GM18498 (cell line): Measurements from ENCODE around the gene NTMT2.

Experiments
- ATAC-seq: cut with Tn5 transposase; IDR thresholded peaks from one replicate; pipeline ENCODE4 v1.9.1; 2021; ENCODE audit warnings: mild to moderate bottlenecking, moderate library complexity; ENCODE audit not compliant: unreplicated experiment

The NTMT2 gene

GRCh38 chr1:170205301-170205700 lies 59.5 kb downstream of the NTMT2 start:
- ATAC-seq: no peak

GRCh38 chr1:170209125-170209524 lies 63.4 kb downstream of the NTMT2 start:
- ATAC-seq: no peak

- ATAC-seq: no peak
Measured at GRCh38 chr1:170210142-170210541, 64.4 kb downstream of the NTMT2 start.

- no peak for ATAC-seq
Measured at GRCh38 chr1:170213596-170213995, 67.8 kb downstream of the NTMT2 start.

- ATAC-seq: peak; percentile 82
Measured at GRCh38 chr1:170214117-170215032, 68.6 kb downstream of the NTMT2 start.

GRCh38 chr1:170215072-170215885 lies 69.5 kb downstream of the NTMT2 start:
- no peak for ATAC-seq

GRCh38 chr1:170217517-170218256 lies 71.9 kb downstream of the NTMT2 start:
- no peak for ATAC-seq

- no peak for ATAC-seq
Measured at GRCh38 chr1:170218257-170218650, 72.5 kb downstream of the NTMT2 start.
